Measurements from ENCODE around the gene NPAS2.

The NPAS2 gene

GRCh38 chr2:100793220-100793619, 26.7 kb upstream of the NPAS2 start:
- DNase-seq (ENCODE audit: low read depth) = no peak
- H3K4me3 ChIP-seq (ENCODE audit: control insufficient read depth, low read depth, low read length) = no peak overlapping the region
- no peak for TF ChIP-seq CTCF (conservative IDR thresholded peaks at IDR 0.05; ENCODE audit: control insufficient read depth, insufficient read depth, low read depth, low read length)

GRCh38 chr2:100793982-100794381, 26.0 kb upstream of the NPAS2 start:
- no peak for TF ChIP-seq CTCF (conservative IDR thresholded peaks at IDR 0.05; ENCODE audit: control insufficient read depth, insufficient read depth, low read depth, low read length)
- no peak overlapping the region for H3K4me3 ChIP-seq (ENCODE audit: control insufficient read depth, low read depth, low read length)
- DNase-seq (ENCODE audit: low read depth) = no peak

GRCh38 chr2:100796499-100797100, 23.3 kb upstream of the NPAS2 start:
- DNase-seq (ENCODE audit: low read depth) = no peak
- no peak for TF ChIP-seq CTCF (conservative IDR thresholded peaks at IDR 0.05; ENCODE audit: control insufficient read depth, insufficient read depth, low read depth, low read length)
- no peak overlapping the region for H3K4me3 ChIP-seq (ENCODE audit: control insufficient read depth, low read depth, low read length)

GRCh38 chr2:100799686-100800085, 20.3 kb upstream of the NPAS2 start:
- TF ChIP-seq CTCF (conservative IDR thresholded peaks at IDR 0.05; ENCODE audit: control insufficient read depth, insufficient read depth, low read depth, low read length) = no peak
- DNase-seq (ENCODE audit: low read depth) = no peak

GRCh38 chr2:100800915-100801314, 19.0 kb upstream of the NPAS2 start:
- TF ChIP-seq CTCF (conservative IDR thresholded peaks at IDR 0.05; ENCODE audit: control insufficient read depth, insufficient read depth, low read depth, low read length) = no peak
- no peak overlapping the region for H3K4me3 ChIP-seq (ENCODE audit: control insufficient read depth, low read depth, low read length)
- no peak for DNase-seq (ENCODE audit: low read depth)

More at GRCh38 chr2:100799686-100800085, 20.3 kb upstream of the NPAS2 start:
- H3K4me3 ChIP-seq (ENCODE audit: control insufficient read depth, low read depth, low read length) = no peak overlapping the region

GRCh38 chr2:100801402-100801801, 18.5 kb upstream of the NPAS2 start:
- DNase-seq (ENCODE audit: low read depth) = no peak
- no peak for TF ChIP-seq CTCF (conservative IDR thresholded peaks at IDR 0.05; ENCODE audit: control insufficient read depth, insufficient read depth, low read depth, low read length)
- no peak overlapping the region for H3K4me3 ChIP-seq (ENCODE audit: control insufficient read depth, low read depth, low read length)

GRCh38 chr2:100802066-100802465, 17.9 kb upstream of the NPAS2 start:
- TF ChIP-seq CTCF (conservative IDR thresholded peaks at IDR 0.05; ENCODE audit: control insufficient read depth, insufficient read depth, low read depth, low read length) = no peak
- H3K4me3 ChIP-seq (ENCODE audit: control insufficient read depth, low read depth, low read length) = no peak overlapping the region
- DNase-seq (ENCODE audit: low read depth) = no peak
